ENCODE measurements around the gene BTG2. TPM values are rescaled to one million over a fixed set of nuclear protein-coding genes. Genes with fewer than 3 reads are reported as not detected.

The BTG2 gene
- total RNA-seq, 4 donors from 2014 or later: 98.6 to 205 (median 131) TPM

DNA sequence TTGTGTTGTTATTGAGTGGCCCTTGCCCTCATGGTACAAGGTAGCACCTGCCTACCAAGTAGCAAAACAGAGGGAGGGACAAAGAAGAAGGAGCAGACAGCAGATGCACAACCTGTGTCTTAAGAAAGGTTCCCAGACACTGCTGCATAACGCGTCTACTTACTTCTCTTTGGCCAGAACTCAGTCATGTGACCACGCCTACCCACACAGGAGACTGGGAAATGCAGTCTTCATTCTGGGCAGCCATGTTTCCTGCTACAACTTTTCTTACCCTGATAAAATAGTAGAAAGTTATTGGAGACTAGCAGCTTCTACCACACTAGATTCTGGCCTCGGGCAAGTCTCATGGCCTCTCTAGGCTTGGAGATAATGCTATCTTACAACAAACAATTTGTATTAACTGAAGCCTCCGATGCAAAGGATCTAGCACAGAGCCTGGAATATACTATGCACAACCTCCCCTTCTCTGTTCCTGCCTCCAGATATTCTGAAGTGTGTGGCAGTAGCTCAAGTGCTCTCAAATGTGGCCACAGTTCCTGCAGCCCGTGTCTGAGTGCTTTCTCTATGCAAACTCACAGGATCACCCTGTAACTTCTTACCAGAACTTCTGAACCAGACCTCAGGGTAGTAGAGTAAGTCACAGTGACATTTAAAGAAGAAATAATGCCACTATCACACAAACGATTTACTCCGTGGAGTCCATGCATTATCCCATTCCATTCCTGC, 34.1 kb upstream of the BTG2 start:
- intact Hi-C loops (cut with DNase I; ENCODE audit: low total_unique reads): loop anchor here (5.0 kb wide), 2 partner anchors 66 to 216 kb away; no protein-coding TSS in a partner anchor
- TF ChIP-seq POLR2A (IDR thresholded peaks at IDR 0.05): no peak
- TF ChIP-seq, protein P1, sequence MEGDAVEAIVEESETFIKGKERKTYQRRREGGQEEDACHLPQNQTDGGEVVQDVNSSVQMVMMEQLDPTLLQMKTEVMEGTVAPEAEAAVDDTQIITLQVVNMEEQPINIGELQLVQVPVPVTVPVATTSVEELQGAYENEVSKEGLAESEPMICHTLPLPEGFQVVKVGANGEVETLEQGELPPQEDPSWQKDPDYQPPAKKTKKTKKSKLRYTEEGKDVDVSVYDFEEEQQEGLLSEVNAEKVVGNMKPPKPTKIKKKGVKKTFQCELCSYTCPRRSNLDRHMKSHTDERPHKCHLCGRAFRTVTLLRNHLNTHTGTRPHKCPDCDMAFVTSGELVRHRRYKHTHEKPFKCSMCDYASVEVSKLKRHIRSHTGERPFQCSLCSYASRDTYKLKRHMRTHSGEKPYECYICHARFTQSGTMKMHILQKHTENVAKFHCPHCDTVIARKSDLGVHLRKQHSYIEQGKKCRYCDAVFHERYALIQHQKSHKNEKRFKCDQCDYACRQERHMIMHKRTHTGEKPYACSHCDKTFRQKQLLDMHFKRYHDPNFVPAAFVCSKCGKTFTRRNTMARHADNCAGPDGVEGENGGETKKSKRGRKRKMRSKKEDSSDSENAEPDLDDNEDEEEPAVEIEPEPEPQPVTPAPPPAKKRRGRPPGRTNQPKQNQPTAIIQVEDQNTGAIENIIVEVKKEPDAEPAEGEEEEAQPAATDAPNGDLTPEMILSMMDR (IDR thresholded peaks at IDR 0.05): no peak
- DNase-seq (ENCODE audit: low spot score in 2 of 2): peak; percentile 84 to 92
- WGBS, 2 donors: 35 to 39% methylated on average over 8 of the region's 8 CpGs
- no peak overlapping the region for H3K4me3 ChIP-seq (ENCODE audit: low read depth, poor library complexity, severe bottlenecking)

DNA sequence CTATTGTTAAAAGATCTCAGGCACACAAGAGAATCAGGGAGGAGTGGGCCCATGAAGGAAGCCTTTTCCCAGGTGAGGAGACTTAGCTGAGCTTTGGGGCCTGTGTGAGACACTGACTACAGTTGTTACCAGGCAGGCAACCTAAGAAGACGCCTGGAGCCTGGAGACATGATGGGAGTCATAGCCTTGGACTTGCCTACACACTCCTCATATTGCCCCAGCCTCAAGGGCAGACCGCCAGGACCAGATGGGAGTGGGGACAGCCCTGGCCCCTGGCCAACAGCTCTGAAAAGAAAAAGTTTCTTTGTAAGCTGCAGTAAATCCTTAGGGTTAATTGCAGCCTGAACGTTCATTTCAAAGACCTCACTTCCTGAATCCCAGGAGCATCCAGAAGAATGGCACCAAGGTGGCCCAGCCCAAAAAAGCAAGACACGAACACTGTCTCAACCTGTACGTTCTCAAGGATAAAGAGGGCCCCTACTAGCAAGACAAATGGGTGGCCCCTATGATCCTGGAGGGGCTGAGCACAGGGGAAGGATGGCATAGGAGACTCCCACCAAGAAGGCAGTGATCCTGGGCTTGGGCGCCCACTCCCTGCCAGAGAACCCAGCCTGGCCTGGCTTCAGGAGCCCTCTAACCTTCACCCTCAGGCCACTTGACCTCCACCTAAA, 33.2 kb upstream of the BTG2 start:
- intact Hi-C loops (cut with DNase I; ENCODE audit: low total_unique reads): loop anchor here (5.0 kb wide), 2 partner anchors 65 to 215 kb away; no protein-coding TSS in a partner anchor
- TF ChIP-seq, protein P1 (IDR thresholded peaks at IDR 0.05): no peak
- no peak for TF ChIP-seq POLR2A (IDR thresholded peaks at IDR 0.05)
- WGBS, 2 donors: 47 to 62% methylated on average over 6 of the region's 6 CpGs
- H3K4me3 ChIP-seq (ENCODE audit: low read depth, poor library complexity, severe bottlenecking): no peak overlapping the region
- DNase-seq (ENCODE audit: low spot score in 2 of 2): peak in 1 of 2 donors; percentile 84

DNA sequence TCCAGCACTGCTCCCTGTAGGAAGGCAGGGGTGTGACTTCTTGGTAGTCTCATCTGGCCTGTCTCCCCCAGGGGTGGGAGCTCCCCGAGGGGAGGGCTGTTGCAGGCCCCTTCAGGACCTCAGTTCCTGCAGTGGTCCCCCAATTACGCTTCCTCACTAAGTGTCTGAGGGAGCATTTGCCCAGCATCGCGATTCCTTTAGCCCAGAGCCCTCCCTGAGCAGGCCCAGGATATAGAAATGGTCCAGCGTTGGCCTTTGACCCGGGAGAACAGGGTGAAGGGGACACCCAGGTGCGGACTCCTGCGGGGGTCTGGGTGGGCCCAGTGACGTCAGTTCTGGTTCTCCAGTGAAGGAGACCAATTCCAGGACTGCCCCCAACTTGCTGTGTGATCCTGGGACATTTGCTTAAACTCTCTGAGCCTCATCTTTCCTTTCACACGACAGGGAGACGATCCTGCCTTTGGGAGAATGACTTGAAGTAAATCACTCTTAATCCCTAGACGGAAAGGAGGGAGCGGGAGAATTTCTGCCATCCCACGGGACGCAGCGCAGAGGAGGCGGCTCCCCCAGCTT, 32.6 kb upstream of the BTG2 start:
- 26 to 32% methylated on average over 17 of the region's 17 CpGs for WGBS, 2 donors
- intact Hi-C loops (cut with DNase I; ENCODE audit: low total_unique reads): loop anchor here (5.0 kb wide), 2 partner anchors 65 to 215 kb away; no protein-coding TSS in a partner anchor
- DNase-seq (ENCODE audit: low spot score in 2 of 2): no peak
- H3K4me3 ChIP-seq (ENCODE audit: low read depth, poor library complexity, severe bottlenecking): no peak overlapping the region
- TF ChIP-seq, protein P1 (IDR thresholded peaks at IDR 0.05): no peak
- TF ChIP-seq POLR2A (IDR thresholded peaks at IDR 0.05): no peak

DNA sequence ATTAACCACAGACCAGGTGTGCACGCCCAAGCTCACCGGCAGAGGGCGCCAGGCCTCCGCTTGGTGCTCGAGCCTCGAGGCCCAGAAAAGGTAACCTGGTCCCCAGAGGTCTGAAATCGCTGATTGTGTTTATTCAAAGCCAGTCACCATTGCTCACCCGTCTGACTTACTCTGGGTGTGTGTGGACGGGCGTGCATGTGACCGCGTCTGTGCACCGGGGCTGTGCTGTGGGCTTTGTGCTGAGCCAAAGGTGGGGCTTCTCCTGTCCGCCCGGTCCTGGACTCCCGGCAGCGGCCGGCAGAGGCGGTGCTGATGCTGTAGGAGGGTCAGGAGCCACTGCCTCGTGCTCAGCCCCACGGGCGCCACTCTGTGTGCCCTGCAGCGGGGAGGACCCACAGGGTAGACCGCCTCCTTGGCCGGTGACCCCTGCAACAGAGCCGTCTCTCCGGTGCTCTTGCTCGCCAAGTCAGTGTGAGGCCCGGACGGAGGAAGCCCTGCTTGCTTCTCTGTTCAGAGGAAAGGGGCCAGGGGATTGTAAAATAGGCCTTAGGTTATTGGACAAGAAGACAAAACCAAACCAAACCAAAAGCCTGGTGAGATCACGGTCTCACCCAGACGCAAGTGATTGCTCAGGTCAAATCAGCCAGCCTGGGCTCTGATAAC, 32.0 kb upstream of the BTG2 start:
- intact Hi-C loops (cut with DNase I; ENCODE audit: low total_unique reads): loop anchor here (5.0 kb wide), 2 partner anchors 64 to 214 kb away; no protein-coding TSS in a partner anchor

More for the DNA sequence above, 32.0 kb upstream of the BTG2 start:
- WGBS, 2 donors: 24 to 29% methylated on average over 27 to 31 of the region's 32 CpGs
- DNase-seq (ENCODE audit: low spot score in 2 of 2): peak; percentile 85 to 97
- H3K4me3 ChIP-seq (ENCODE audit: low read depth, poor library complexity, severe bottlenecking): no peak overlapping the region
- no peak for TF ChIP-seq POLR2A (IDR thresholded peaks at IDR 0.05)
- TF ChIP-seq, protein P1 (IDR thresholded peaks at IDR 0.05): peak in 1 of 3 donors; percentile 98
